HEK293T (cell line): ENCODE data around the gene MIPEP.

Source experiments
- CTCF ChIA-PET: fragments of 350-600 bp; formaldehyde crosslinking; extraction: SDS; loops from one replicate; lab custom pipeline; 2021; ENCODE audit warnings: antibody characterized with exemption, inconsistent platforms; lab: Yijun Ruan, JAX
- POLR2A ChIA-PET: fragments of 350-600 bp; formaldehyde crosslinking; extraction: SDS; loops from one replicate; lab custom pipeline; 2020; ENCODE audit warnings: antibody characterized with exemption, inconsistent platforms; lab: Yijun Ruan, JAX
- DNase-seq: peaks from one replicate; pipeline ENCODE4 v3.0.0; 2012; ENCODE audit warnings: mixed read lengths; ENCODE audit errors: extremely low spot score
- ARNT ChIP-seq: fragments of 450-650 bp; IDR thresholded peaks from 2 replicates; pipeline ENCODE4 v1.6.1; 2017; ENCODE audit warnings: mild to moderate bottlenecking
- BHLHE40 ChIP-seq: fragments of 450-650 bp; IDR thresholded peaks from 2 replicates; pipeline ENCODE4 v1.6.1; 2016; ENCODE audit warnings: mild to moderate bottlenecking, moderate library complexity, borderline replicate concordance
- CTBP1 ChIP-seq: fragments of 450-650 bp; IDR thresholded peaks from 2 replicates; pipeline ENCODE4 v1.6.1; 2016; ENCODE audit warnings: borderline replicate concordance
- ELF4 ChIP-seq: fragments of 450-650 bp; IDR thresholded peaks from 2 replicates; pipeline ENCODE4 v1.6.1; 2017; ENCODE audit warnings: antibody characterized with exemption
- FOXA1 ChIP-seq: fragments of 450-650 bp; IDR thresholded peaks from 2 replicates; pipeline ENCODE4 v1.6.1; 2016; ENCODE audit warnings: mild to moderate bottlenecking
- FOXK2 ChIP-seq: fragments of 450-650 bp; IDR thresholded peaks from 2 replicates; pipeline ENCODE4 v1.6.1; 2016; ENCODE audit warnings: mild to moderate bottlenecking
- FOXM1 ChIP-seq: fragments of 450-650 bp; IDR thresholded peaks from 2 replicates; pipeline ENCODE4 v1.6.1; 2017; ENCODE audit warnings: mild to moderate bottlenecking, borderline replicate concordance
- HDGF ChIP-seq: fragments of 450-650 bp; IDR thresholded peaks from 2 replicates; pipeline ENCODE4 v1.6.1; 2017; ENCODE audit warnings: antibody characterized with exemption, borderline replicate concordance
- L3MBTL2 ChIP-seq: fragments of 450-650 bp; conservative IDR thresholded peaks from 2 replicates; pipeline ENCODE4 v1.6.1; 2016; ENCODE audit warnings: mild to moderate bottlenecking
- LEF1 ChIP-seq: fragments of 450-650 bp; IDR thresholded peaks from 2 replicates; pipeline ENCODE4 v1.6.1; 2017; ENCODE audit warnings: mild to moderate bottlenecking, borderline replicate concordance
- NFRKB ChIP-seq: fragments of 450-650 bp; IDR thresholded peaks from 2 replicates; pipeline ENCODE4 v1.6.1; 2016; ENCODE audit warnings: mild to moderate bottlenecking, moderate library complexity
- SP1 ChIP-seq: fragments of 450-650 bp; IDR thresholded peaks from 2 replicates; pipeline ENCODE4 v1.6.1; 2017
- SUZ12 ChIP-seq: fragments of 450-650 bp; IDR thresholded peaks from 2 replicates; pipeline ENCODE4 v1.6.1; 2016; ENCODE audit warnings: mild to moderate bottlenecking
- TARDBP ChIP-seq: fragments of 450-650 bp; IDR thresholded peaks from 2 replicates; pipeline ENCODE4 v1.6.1; 2016
- ZNF384 ChIP-seq: fragments of 450-650 bp; IDR thresholded peaks from 2 replicates; pipeline ENCODE4 v1.6.1; 2016
- TF ChIP-seq, protein P1 (sequence below): fragments of 450-650 bp; IDR thresholded peaks from 2 replicates; pipeline ENCODE4 v1.6.1; 2016

The MIPEP gene

GRCh38 chr13:23707674-23708073 lies 181.5 kb downstream of the MIPEP start:
- DNase-seq: no peak
- TF ChIP-seq L3MBTL2 (no peak), ARNT (no peak), SUZ12 (no peak), ZNF384 (no peak), ELF4 (no peak), TARDBP (no peak), FOXA1 (no peak), LEF1 (no peak), NFRKB (no peak), FOXK2 (no peak), SP1 (no peak), BHLHE40 (no peak)
- TF ChIP-seq, protein P1, sequence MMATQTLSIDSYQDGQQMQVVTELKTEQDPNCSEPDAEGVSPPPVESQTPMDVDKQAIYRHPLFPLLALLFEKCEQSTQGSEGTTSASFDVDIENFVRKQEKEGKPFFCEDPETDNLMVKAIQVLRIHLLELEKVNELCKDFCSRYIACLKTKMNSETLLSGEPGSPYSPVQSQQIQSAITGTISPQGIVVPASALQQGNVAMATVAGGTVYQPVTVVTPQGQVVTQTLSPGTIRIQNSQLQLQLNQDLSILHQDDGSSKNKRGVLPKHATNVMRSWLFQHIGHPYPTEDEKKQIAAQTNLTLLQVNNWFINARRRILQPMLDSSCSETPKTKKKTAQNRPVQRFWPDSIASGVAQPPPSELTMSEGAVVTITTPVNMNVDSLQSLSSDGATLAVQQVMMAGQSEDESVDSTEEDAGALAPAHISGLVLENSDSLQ: no peak
- ChIA-PET CTCF (interaction anchor here (0.6 to 1.1 kb wide), 4 partner anchors 13 to 549 kb away, joined by 3 to 5 read pairs (median 4); no protein-coding TSS in a partner anchor), POLR2A (interaction anchor here (1.3 kb wide), 1 partner anchor 136 kb away, joined by 3 read pairs; no protein-coding TSS in a partner anchor)

DNA sequence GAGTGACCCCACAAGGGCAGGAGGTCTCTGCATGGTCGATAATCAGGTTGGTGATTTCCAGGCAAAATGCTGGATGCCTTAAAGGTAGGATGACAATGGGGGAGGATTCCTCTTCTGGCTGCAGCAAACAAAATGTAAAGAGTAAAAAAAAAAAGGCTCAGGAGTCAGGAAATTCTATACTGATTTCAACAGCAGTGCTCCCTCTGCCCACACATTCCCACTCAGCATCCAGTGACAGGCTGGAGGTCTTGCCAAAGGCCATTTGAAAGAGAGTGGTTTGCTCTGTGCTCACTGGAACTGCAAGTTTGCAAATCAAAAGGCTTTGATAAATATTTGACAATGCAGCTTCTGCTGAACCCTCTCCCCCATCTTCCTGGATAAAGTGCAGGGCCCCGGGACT lies 183.6 kb downstream of the MIPEP start:
- POLR2A ChIA-PET: no interaction called here
- CTCF ChIA-PET: no interaction called here
- TF ChIP-seq FOXA1 (no peak), ARNT (no peak), SP1 (no peak), ELF4 (no peak), SUZ12 (no peak), TARDBP (no peak), FOXK2 (no peak)
- TF ChIP-seq, protein P1: no peak
- no peak for DNase-seq

- no peak for TF ChIP-seq SP1
- TF ChIP-seq BHLHE40: no peak
- TF ChIP-seq ZNF384: no peak
- no peak for TF ChIP-seq FOXK2
- TF ChIP-seq ELF4: no peak
- no peak for TF ChIP-seq HDGF
- no peak for TF ChIP-seq CTBP1
- TF ChIP-seq TARDBP: no peak
- TF ChIP-seq LEF1: no peak
- TF ChIP-seq ARNT: no peak
- TF ChIP-seq, protein P1: no peak
- no peak for TF ChIP-seq L3MBTL2
- no peak for TF ChIP-seq NFRKB
- no peak for DNase-seq
- ChIA-PET POLR2A (interaction anchor here (0.7 kb wide), 1 partner anchor 839 kb away, joined by 5 read pairs; no protein-coding TSS in a partner anchor), CTCF (no interaction called here)
Measured at GRCh38 chr13:23703246-23703860, 185.8 kb downstream of the MIPEP start.

- TF ChIP-seq ELF4: no peak
- TF ChIP-seq, protein P1: no peak
- no peak for TF ChIP-seq FOXK2
- no peak for TF ChIP-seq SP1
- no peak for TF ChIP-seq L3MBTL2
- no peak for TF ChIP-seq FOXM1
- TF ChIP-seq ZNF384: no peak
- TF ChIP-seq LEF1: no peak
- no peak for TF ChIP-seq BHLHE40
- no peak for TF ChIP-seq FOXA1
- TF ChIP-seq NFRKB: no peak
- TF ChIP-seq SUZ12: no peak
- no peak for TF ChIP-seq HDGF
- TF ChIP-seq ARNT: no peak
- no peak for TF ChIP-seq TARDBP
- no peak for TF ChIP-seq CTBP1
- CTCF ChIA-PET: no interaction called here
- POLR2A ChIA-PET: no interaction called here
- no peak for DNase-seq
Measured at GRCh38 chr13:23701636-23702035, 187.6 kb downstream of the MIPEP start.

- POLR2A ChIA-PET: no interaction called here
- CTCF ChIA-PET: no interaction called here
- DNase-seq: no peak
- no peak for TF ChIP-seq FOXA1
- no peak for TF ChIP-seq TARDBP
- TF ChIP-seq FOXK2: no peak
- TF ChIP-seq NFRKB: no peak
- TF ChIP-seq, protein P1: no peak
- no peak for TF ChIP-seq ARNT
- TF ChIP-seq ELF4: no peak
- no peak for TF ChIP-seq ZNF384
- TF ChIP-seq L3MBTL2: no peak
- no peak for TF ChIP-seq LEF1
- TF ChIP-seq SUZ12: no peak
Measured at GRCh38 chr13:23701186-23701585, 188.0 kb downstream of the MIPEP start.
